GM20000 (cell line): ENCODE measurements around the gene FGGY.
"Not testable (repeated sequence)": the region's sequence is repeated elsewhere in the genome, so short reads cannot be mapped to it uniquely, and the experiment has no call there.

ENCODE experiments used
- DNase-seq: peaks from one replicate; pipeline ENCODE4 v3.0.0; 2012; ENCODE audit warnings: low spot score
- TF ChIP-seq, protein P1 (sequence below): IDR thresholded peaks from 2 replicates; pipeline ENCODE4 v1.5.1; 2012; ENCODE audit warnings: mild to moderate bottlenecking, control low read depth; ENCODE audit errors: extremely low read depth, missing control alignments

Gene FGGY

GRCh38 chr1:59487335-59488031 lies 190.6 kb downstream of the FGGY start:
- no peak for DNase-seq

GRCh38 chr1:59492500-59492899 lies 195.6 kb downstream of the FGGY start:
- TF ChIP-seq, protein P1, sequence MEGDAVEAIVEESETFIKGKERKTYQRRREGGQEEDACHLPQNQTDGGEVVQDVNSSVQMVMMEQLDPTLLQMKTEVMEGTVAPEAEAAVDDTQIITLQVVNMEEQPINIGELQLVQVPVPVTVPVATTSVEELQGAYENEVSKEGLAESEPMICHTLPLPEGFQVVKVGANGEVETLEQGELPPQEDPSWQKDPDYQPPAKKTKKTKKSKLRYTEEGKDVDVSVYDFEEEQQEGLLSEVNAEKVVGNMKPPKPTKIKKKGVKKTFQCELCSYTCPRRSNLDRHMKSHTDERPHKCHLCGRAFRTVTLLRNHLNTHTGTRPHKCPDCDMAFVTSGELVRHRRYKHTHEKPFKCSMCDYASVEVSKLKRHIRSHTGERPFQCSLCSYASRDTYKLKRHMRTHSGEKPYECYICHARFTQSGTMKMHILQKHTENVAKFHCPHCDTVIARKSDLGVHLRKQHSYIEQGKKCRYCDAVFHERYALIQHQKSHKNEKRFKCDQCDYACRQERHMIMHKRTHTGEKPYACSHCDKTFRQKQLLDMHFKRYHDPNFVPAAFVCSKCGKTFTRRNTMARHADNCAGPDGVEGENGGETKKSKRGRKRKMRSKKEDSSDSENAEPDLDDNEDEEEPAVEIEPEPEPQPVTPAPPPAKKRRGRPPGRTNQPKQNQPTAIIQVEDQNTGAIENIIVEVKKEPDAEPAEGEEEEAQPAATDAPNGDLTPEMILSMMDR = no peak
- DNase-seq = no peak

More at GRCh38 chr1:59487335-59488031, 190.6 kb downstream of the FGGY start:
- TF ChIP-seq, protein P1 = no peak

GRCh38 chr1:59494145-59494833 lies 197.4 kb downstream of the FGGY start:
- TF ChIP-seq, protein P1 = no peak
- no peak for DNase-seq

DNA sequence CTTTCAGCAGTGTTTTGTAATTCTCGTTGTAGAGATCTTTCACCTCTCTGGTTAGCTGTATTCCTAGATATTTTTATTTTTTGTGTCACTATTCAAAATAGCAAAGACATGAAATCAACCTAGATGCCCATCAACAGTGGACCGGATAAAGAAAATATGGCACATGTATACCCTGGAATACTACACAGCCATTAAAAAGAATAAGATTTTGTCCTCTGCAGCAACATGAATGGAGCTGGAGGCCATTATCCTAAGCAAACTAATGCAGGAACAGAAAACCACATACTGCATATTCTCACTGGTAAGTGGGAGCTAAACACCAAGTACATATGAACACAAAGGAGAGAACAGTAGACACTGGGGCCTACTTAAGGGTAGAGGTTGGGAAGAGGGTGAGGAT lies 199.3 kb downstream of the FGGY start:
- not testable (repeated sequence) for DNase-seq

DNA sequence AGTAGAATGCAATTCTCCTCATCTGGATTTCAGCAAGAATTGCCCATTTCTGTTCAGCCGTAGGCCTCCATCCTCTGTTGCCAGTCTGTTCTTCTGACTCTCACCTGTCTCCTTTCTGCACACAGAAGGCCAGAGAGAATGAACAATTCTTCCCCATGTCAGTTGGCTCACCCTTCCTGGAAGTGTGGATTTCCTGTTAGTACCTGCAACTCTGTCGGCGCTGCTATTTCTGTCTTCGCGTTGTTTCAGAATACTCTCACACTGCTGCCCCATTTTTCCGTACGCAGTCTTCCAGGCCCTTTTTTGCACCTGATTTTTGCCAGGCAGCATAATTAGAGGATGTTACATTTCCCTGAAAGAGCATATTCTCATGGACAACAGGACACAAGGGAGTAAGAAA lies 200.7 kb downstream of the FGGY start:
- TF ChIP-seq, protein P1 = no peak
- DNase-seq = no peak

- no peak for DNase-seq
- TF ChIP-seq, protein P1 = no peak
Measured at GRCh38 chr1:59498640-59499039, 201.7 kb downstream of the FGGY start.

DNA sequence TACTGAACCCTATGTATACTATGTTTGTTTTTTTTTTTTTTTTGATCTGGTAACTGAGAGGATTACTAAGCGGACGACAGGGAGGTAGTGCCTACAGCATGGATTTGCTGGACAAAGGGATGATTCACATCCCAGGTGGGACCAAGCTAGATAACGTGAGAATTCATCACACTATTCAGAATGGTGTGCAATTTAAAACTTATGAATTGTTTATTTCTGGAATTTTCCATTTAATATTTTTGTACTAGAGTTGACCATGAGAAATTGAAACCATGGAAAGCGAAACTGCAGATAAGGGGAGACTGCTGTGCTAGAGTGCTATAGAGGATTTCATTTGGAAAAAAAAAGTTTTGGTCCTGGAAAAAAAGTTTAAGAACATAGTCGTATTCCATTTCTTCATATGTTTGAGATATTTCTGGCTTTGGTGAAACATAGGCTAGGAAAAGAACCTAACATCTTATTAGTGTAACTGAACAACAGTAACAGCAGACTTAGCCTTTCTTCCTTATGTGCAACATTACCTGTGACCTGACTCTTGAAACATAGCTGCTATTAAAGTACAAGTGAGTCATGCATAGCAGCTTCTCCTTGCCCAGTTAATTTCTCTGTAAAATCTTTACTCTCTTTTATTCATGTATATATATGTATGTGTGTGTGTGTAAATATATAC lies 202.5 kb downstream of the FGGY start:
- DNase-seq = no peak

More for the DNA sequence above, 202.5 kb downstream of the FGGY start:
- TF ChIP-seq, protein P1 = no peak
